Esophagus squamous epithelium (tissue), 4 donors: ENCODE data around the gene CARD6.
"Not testable (repeated sequence)": the region's sequence is repeated elsewhere in the genome, so short reads cannot be mapped to it uniquely, and the experiment has no call there.

ENCODE experiments used
- CTCF ChIP-seq, 6 experiments: fragments of 450-650 bp in 4 of 6; fragments of 200-600 bp in 2 of 6; sonication (generic) in 2 of 6; IDR thresholded peaks; one replicate each; pipeline ENCODE4 v1.5.1; 2016 to 2019; ENCODE audit warnings: antibody characterized with exemption in 6 of 6, mild to moderate bottlenecking in 4 of 6, moderate library complexity in 4 of 6
- POLR2A ChIP-seq, 4 donors: fragments of 450-650 bp; IDR thresholded peaks; one replicate each; pipeline ENCODE4 v1.6.1; 2017; ENCODE audit warnings: antibody characterized with exemption in 4 of 4, mild to moderate bottlenecking in 4 of 4, moderate library complexity in 3 of 4

GRCh38 chr5:40865004-40865403 lies 23.8 kb downstream of the CARD6 start:
- TF ChIP-seq CTCF, POLR2A (IDR thresholded peaks at IDR 0.05): not testable (repeated sequence)
